Hepatic stellate cell (primary cell): Measurements from ENCODE around the gene SYTL3.
"Not testable (repeated sequence)": the region's sequence is repeated elsewhere in the genome, so short reads cannot be mapped to it uniquely, and the experiment has no call there.

Experiments used
- DNase-seq: peaks from one replicate; pipeline ENCODE4 v3.0.0; 2011; ENCODE audit warnings: low spot score

Gene SYTL3

GRCh38 chr6:158662954-158663624, 13.2 kb downstream of the SYTL3 start:
- no peak for DNase-seq

GRCh38 chr6:158663625-158664165, 13.8 kb downstream of the SYTL3 start:
- no peak for DNase-seq

- DNase-seq, result no peak
Observed at GRCh38 chr6:158665332-158665731, 15.5 kb downstream of the SYTL3 start.

GRCh38 chr6:158666628-158667359, 16.9 kb downstream of the SYTL3 start:
- DNase-seq, result no peak

- DNase-seq, result no peak
Observed at GRCh38 chr6:158667360-158667981, 17.6 kb downstream of the SYTL3 start.

GRCh38 chr6:158668707-158669103, 18.9 kb downstream of the SYTL3 start:
- DNase-seq, result no peak

GRCh38 chr6:158669145-158670035, 19.5 kb downstream of the SYTL3 start:
- no peak for DNase-seq

GRCh38 chr6:158672119-158672518, 22.3 kb downstream of the SYTL3 start:
- not testable (repeated sequence) for DNase-seq

- no peak for DNase-seq
Observed at GRCh38 chr6:158672726-158673125, 22.9 kb downstream of the SYTL3 start.

- no peak for DNase-seq
Observed at GRCh38 chr6:158674342-158675131, 24.7 kb downstream of the SYTL3 start.

GRCh38 chr6:158677094-158677493, 27.2 kb downstream of the SYTL3 start:
- DNase-seq, result not testable (repeated sequence)

GRCh38 chr6:158677906-158678578, 28.2 kb downstream of the SYTL3 start:
- no peak for DNase-seq

GRCh38 chr6:158680015-158680414, 30.2 kb downstream of the SYTL3 start:
- no peak for DNase-seq

GRCh38 chr6:158680481-158680880, 30.6 kb downstream of the SYTL3 start:
- DNase-seq, result no peak

GRCh38 chr6:158684311-158684710, 34.5 kb downstream of the SYTL3 start:
- no peak for DNase-seq

GRCh38 chr6:158684745-158685324, 35.0 kb downstream of the SYTL3 start:
- DNase-seq, result no peak

- DNase-seq, result no peak
Observed at GRCh38 chr6:158686311-158686710, 36.5 kb downstream of the SYTL3 start.

- no peak for DNase-seq
Observed at GRCh38 chr6:158686791-158687381, 37.0 kb downstream of the SYTL3 start.

GRCh38 chr6:158687506-158687905, 37.7 kb downstream of the SYTL3 start:
- no peak for DNase-seq

- DNase-seq, result no peak
Observed at GRCh38 chr6:158688860-158689259, 39.0 kb downstream of the SYTL3 start.
